Left lobe of liver (tissue), 2 donors: Measurements from ENCODE around the gene ATP1A4. TPM values are rescaled to one million over a fixed set of nuclear protein-coding genes. Genes with fewer than 3 reads are reported as not detected.

ENCODE experiments used
- ATAC-seq: fragments of 200-7000 bp; cut with Tn5 transposase; one replicate; pipeline ENCODE4 v1.9.1; 2020; ENCODE audit warnings: mild to moderate bottlenecking, moderate library complexity
- DNase-seq: peaks from one replicate; pipeline ENCODE4 v3.0.0-alpha.2; 2020; ENCODE audit warnings: low spot score
- total RNA-seq: library from RNA; stranded (reverse); gene quantifications from one replicate; pipeline ENCODE4 v1.2.1, GENCODE V29; 2021
- donor health status: DM: no; HTN: no; CAD: no; lungs with moderate emphysema.
- donor health status: DM: no; HTN: yes; CAD: no.

ATP1A4 gene
- total RNA-seq, 1 donor from 2014 or later = not detected

- DNase-seq (no peak), ATAC-seq (no peak)
Measured at GRCh38 chr1:160224606-160225005, 73.2 kb downstream of the ATP1A4 start.

- ATAC-seq = no peak
Measured at GRCh38 chr1:160225345-160225744, 73.9 kb downstream of the ATP1A4 start.

GRCh38 chr1:160226623-160227022, 75.2 kb downstream of the ATP1A4 start:
- no peak for DNase-seq
- no peak for ATAC-seq

More at GRCh38 chr1:160225345-160225744, 73.9 kb downstream of the ATP1A4 start:
- DNase-seq = no peak

DNA sequence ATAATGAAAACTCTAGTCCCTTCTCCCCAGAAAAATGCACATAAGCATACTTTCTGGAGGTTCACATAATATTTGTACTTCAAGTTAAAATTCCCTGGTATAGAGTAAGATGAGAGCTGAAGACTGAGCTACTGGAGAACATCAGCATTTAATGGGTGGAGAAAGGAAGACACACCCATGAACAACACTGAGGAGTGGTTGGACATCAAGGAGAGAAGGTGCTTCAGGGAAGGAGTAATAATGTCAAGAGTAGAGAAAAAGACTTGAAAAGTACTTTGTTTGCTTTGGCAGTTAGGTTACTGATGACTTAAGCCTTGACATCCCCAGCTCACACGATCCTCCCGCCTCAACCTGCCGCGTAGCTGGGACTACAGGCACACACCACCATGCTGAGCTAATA, 75.6 kb downstream of the ATP1A4 start:
- DNase-seq (no peak), ATAC-seq (no peak)

GRCh38 chr1:160227561-160227960, 76.2 kb downstream of the ATP1A4 start:
- no peak for DNase-seq
- no peak for ATAC-seq

DNA sequence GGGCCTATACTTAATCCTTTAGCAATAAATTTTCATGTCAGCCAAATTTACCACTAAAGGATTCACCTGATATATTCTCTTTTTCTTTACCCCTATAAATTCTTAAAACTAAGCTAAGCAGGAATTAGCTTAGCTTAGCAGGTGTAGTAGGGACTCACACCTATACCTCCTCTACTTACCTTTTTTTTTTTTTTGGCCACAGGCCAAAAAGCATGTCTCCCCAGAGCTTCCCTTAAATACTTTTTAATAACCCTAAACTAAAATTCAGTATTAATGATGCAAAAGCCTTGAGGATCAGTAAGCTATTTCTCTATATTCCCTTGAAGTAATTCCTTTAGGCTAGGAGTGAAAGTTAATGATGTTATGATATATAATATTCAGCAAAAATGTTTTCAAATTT, 77.0 kb downstream of the ATP1A4 start:
- no peak for ATAC-seq

GRCh38 chr1:160232911-160233310, 81.5 kb downstream of the ATP1A4 start:
- DNase-seq = no peak
- no peak for ATAC-seq

More for the DNA sequence above, 77.0 kb downstream of the ATP1A4 start:
- DNase-seq = no peak

Other genes starting within 250 kb of the ATP1A4 start
- gene TAGLN2, start 226.1 kb upstream of the ATP1A4 start, total RNA-seq = 68.3 TPM
- gene IGSF9, start 206.0 kb upstream of the ATP1A4 start, total RNA-seq = 17.0 TPM
- 0.83 TPM for gene SLAMF9, start 197.4 kb upstream of the ATP1A4 start, total RNA-seq
- gene PIGM, start 119.6 kb upstream of the ATP1A4 start, total RNA-seq = 3.4 TPM
- 0.28 TPM for gene KCNJ10, start 81.4 kb upstream of the ATP1A4 start, total RNA-seq
- not detected for gene KCNJ9, start 70.1 kb upstream of the ATP1A4 start, total RNA-seq
- 54.5 TPM for gene IGSF8, start 53.0 kb upstream of the ATP1A4 start, total RNA-seq
- 0.45 TPM for gene ATP1A2, start 35.8 kb upstream of the ATP1A4 start, total RNA-seq
- not detected for gene CASQ1, start 39.0 kb downstream of the ATP1A4 start, total RNA-seq
- 11.3 TPM for gene PEA15, start 53.8 kb downstream of the ATP1A4 start, total RNA-seq
- gene DCAF8, start 110.9 kb downstream of the ATP1A4 start, total RNA-seq = 127 TPM
- 82.5 TPM for gene PEX19, start 133.5 kb downstream of the ATP1A4 start, total RNA-seq
- 94.8 TPM for gene COPA, start 191.6 kb downstream of the ATP1A4 start, total RNA-seq
- 32.1 TPM for gene NCSTN, start 191.8 kb downstream of the ATP1A4 start, total RNA-seq
- 0.10 TPM for gene NHLH1, start 215.5 kb downstream of the ATP1A4 start, total RNA-seq
- gene VANGL2, start 249.0 kb downstream of the ATP1A4 start, total RNA-seq = 0.20 TPM